ENCODE measurements around the gene CCDC13.

GRCh38 chr3:42807929-42808328, 34.9 kb upstream of the CCDC13 start:
- TF ChIP-seq CTCF (IDR thresholded peaks at IDR 0.05; ENCODE audit: low read depth, low read length, missing input control) (no peak), SP1 (IDR thresholded peaks at IDR 0.05) (no peak), GABPA (IDR thresholded peaks at IDR 0.05 in 1 of 2, conservative IDR thresholded peaks at IDR 0.05 in 1 of 2) (no peak), ZBTB33 (IDR thresholded peaks at IDR 0.05) (no peak), RAD21 (IDR thresholded peaks at IDR 0.05) (no peak), YY1 (IDR thresholded peaks at IDR 0.05) (no peak), EGR1 (IDR thresholded peaks at IDR 0.05; ENCODE audit: low read depth in 2 of 2) (no peak), HNF4G (IDR thresholded peaks at IDR 0.05) (no peak), TAF1 (conservative IDR thresholded peaks at IDR 0.05) (no peak), RXRA (IDR thresholded peaks at IDR 0.05) (no peak)
- TF ChIP-seq, protein P1, sequence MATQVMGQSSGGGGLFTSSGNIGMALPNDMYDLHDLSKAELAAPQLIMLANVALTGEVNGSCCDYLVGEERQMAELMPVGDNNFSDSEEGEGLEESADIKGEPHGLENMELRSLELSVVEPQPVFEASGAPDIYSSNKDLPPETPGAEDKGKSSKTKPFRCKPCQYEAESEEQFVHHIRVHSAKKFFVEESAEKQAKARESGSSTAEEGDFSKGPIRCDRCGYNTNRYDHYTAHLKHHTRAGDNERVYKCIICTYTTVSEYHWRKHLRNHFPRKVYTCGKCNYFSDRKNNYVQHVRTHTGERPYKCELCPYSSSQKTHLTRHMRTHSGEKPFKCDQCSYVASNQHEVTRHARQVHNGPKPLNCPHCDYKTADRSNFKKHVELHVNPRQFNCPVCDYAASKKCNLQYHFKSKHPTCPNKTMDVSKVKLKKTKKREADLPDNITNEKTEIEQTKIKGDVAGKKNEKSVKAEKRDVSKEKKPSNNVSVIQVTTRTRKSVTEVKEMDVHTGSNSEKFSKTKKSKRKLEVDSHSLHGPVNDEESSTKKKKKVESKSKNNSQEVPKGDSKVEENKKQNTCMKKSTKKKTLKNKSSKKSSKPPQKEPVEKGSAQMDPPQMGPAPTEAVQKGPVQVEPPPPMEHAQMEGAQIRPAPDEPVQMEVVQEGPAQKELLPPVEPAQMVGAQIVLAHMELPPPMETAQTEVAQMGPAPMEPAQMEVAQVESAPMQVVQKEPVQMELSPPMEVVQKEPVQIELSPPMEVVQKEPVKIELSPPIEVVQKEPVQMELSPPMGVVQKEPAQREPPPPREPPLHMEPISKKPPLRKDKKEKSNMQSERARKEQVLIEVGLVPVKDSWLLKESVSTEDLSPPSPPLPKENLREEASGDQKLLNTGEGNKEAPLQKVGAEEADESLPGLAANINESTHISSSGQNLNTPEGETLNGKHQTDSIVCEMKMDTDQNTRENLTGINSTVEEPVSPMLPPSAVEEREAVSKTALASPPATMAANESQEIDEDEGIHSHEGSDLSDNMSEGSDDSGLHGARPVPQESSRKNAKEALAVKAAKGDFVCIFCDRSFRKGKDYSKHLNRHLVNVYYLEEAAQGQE (IDR thresholded peaks at IDR 0.05), result no peak
- TF ChIP-seq, protein P2, sequence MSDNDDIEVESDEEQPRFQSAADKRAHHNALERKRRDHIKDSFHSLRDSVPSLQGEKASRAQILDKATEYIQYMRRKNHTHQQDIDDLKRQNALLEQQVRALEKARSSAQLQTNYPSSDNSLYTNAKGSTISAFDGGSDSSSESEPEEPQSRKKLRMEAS (IDR thresholded peaks at IDR 0.05), result no peak

Data from liver (tissue), 3 donors.